GM21515 (cell line): ENCODE data around the gene NAA20.

Experiments
- ATAC-seq: cut with Tn5 transposase; IDR thresholded peaks from one replicate; pipeline ENCODE4 v1.9.1; 2021; ENCODE audit not compliant: unreplicated experiment

The NAA20 gene

GRCh38 chr20:20070871-20071726 is 53.9 kb downstream of the NAA20 start:
- ATAC-seq = no peak

- ATAC-seq = no peak
These were observed 56.7 kb downstream of the NAA20 start for GRCh38 chr20:20073801-20074371.

- no peak for ATAC-seq
These were observed 57.9 kb downstream of the NAA20 start for GRCh38 chr20:20075032-20075431.

GRCh38 chr20:20076297-20077065 is 59.3 kb downstream of the NAA20 start:
- no peak for ATAC-seq

GRCh38 chr20:20078041-20078440 is 60.9 kb downstream of the NAA20 start:
- no peak for ATAC-seq

- ATAC-seq = no peak
These were observed 62.1 kb downstream of the NAA20 start for GRCh38 chr20:20079102-20079784.
